ENCODE measurements around the gene C3orf62. TPM values are rescaled to one million over a fixed set of nuclear protein-coding genes. Genes with fewer than 3 reads are reported as not detected.

C3orf62 gene
- total and polyA plus RNA-seq, 10 of the 15 experiments (the other 5 are each of a cell fraction or from before 2014, with no cell fraction given) = 2.7 to 7.5 (median 4.2) TPM

DNA sequence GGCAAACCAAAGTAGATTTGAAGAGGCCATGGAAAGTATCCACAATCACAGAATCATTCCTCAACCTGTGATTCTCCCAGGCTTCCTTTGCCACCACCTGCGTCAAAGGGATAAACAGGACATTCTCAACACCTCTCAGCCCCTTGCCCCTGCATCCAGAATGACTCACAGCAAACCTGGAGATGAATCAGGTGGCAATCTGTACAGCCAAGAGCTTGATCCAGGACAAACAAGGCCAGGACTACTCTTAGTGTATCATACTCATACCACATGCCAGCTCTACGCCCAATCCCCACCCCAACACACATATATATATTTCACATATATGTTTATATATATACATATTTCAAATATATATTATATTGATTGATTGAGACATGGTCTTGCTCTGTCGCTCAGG lies 23.6 kb upstream of the C3orf62 start:
- in situ Hi-C loops (cut with MboI) (no loop called here), intact Hi-C loops (cut with micrococcal nuclease; ENCODE audit: unreplicated experiment) (no loop called here)
- DNase-seq (ENCODE audit: low read depth, low spot score) (no peak), ATAC-seq (no peak), FAIRE-seq (no peak)
- H3K9me3 ChIP-seq (replicated peaks; ENCODE audit: control insufficient read depth, insufficient read depth, low read length) = no peaks in the 10 kb centered on the region
- ChIA-PET SMC1A (ENCODE audit: uncharacterized antibody, unreplicated experiment) (interaction anchor here (0.8 kb wide), 1 partner anchor 40 kb away, joined by 3 read pairs; no protein-coding TSS in a partner anchor), CTCF (interaction anchor here (0.6 to 2.1 kb wide), 2 partner anchors 130 to 154 kb away, joined by 3 to 5 read pairs; partner anchors contain the start of gene KLHDC8B), RAD21 (ENCODE audit: unreplicated experiment) (no interaction called here), POLR2A (interaction anchor here (0.6 kb wide), 1 partner anchor 38 kb away, joined by 5 read pairs; no protein-coding TSS in a partner anchor)
- WGBS (ENCODE audit: insufficient coverage, insufficient replicate concordance, low lambda C conversion rate, missing lambda C conversion rate) = 97% methylated on average over 3 of the region's 3 CpGs
- no peak overlapping the region for H3K27ac ChIP-seq (ENCODE audit: control insufficient read depth, insufficient read depth)
- H4K20me1 ChIP-seq (ENCODE audit: control insufficient read depth, insufficient read depth) = no peaks in the 10 kb centered on the region
- TF ChIP-seq BHLHE40 (IDR thresholded peaks at IDR 0.05; ENCODE audit: borderline replicate concordance in 1 of 2, low read depth in 2 of 2, low read length in 1 of 2) (no peak), NR2C1 (IDR thresholded peaks at IDR 0.05) (no peak), POLR2AphosphoS2 (IDR thresholded peaks at IDR 0.05; ENCODE audit: low read depth, low read length) (no peak), IRF4 (IDR thresholded peaks at IDR 0.05; ENCODE audit: low read depth, low read length) (no peak), BMI1 (IDR thresholded peaks at IDR 0.05; ENCODE audit: borderline replicate concordance) (no peak), NR2F1 (conservative IDR thresholded peaks at IDR 0.05) (no peak), NFXL1 (IDR thresholded peaks at IDR 0.05; ENCODE audit: borderline replicate concordance) (no peak), CBX3 (IDR thresholded peaks at IDR 0.05; ENCODE audit: borderline replicate concordance, low read depth) (no peak), MTA3 (IDR thresholded peaks at IDR 0.05; ENCODE audit: borderline replicate concordance, low read length) (no peak)
- TF ChIP-seq, protein P1, sequence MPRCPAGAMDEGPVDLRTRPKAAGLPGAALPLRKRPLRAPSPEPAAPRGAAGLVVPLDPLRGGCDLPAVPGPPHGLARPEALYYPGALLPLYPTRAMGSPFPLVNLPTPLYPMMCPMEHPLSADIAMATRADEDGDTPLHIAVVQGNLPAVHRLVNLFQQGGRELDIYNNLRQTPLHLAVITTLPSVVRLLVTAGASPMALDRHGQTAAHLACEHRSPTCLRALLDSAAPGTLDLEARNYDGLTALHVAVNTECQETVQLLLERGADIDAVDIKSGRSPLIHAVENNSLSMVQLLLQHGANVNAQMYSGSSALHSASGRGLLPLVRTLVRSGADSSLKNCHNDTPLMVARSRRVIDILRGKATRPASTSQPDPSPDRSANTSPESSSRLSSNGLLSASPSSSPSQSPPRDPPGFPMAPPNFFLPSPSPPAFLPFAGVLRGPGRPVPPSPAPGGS (IDR thresholded peaks at IDR 0.05; ENCODE audit: borderline replicate concordance, insufficient read depth, low read depth, low read length, poor library complexity, severe bottlenecking) = no peak
- no peaks in the 10 kb centered on the region for H3K27me3 ChIP-seq (replicated peaks in 1 of 2; ENCODE audit: control insufficient read depth in 2 of 2, insufficient read depth in 2 of 2, low read length in 1 of 2)
- H2AFZ ChIP-seq (ENCODE audit: control insufficient read depth, low read depth, low read length) = no peak overlapping the region
- peaks cover 4% of the 10 kb centered on the region for H3K4me1 ChIP-seq (ENCODE audit: control insufficient read depth, insufficient read depth, low read length)
- H3K9ac ChIP-seq (ENCODE audit: control insufficient read depth, insufficient read depth, low read length) = no peak overlapping the region
- no peak overlapping the region for H3K4me2 ChIP-seq (ENCODE audit: control insufficient read depth, insufficient read depth)
- no TSS peak for BruUV-seq (replicated peaks)
- no peak overlapping the region for H3K4me3 ChIP-seq
- peaks cover 27 to 46% of the 10 kb centered on the region in 2 experiments for H3K36me3 ChIP-seq (ENCODE audit: control insufficient read depth in 2 of 2, insufficient read depth in 2 of 2, low read length in 1 of 2)
- H3K79me2 ChIP-seq (ENCODE audit: control insufficient read depth, insufficient read depth, low read length) = no peaks in the 10 kb centered on the region

Data from GM12878 (cell line).